K562 (cell line): Measurements from ENCODE around the gene TACC3. TPM values are rescaled to one million over a fixed set of nuclear protein-coding genes. Genes with fewer than 3 reads are reported as not detected.
A peak's percentile ranks its signal among the peaks of the same experiment; 100 is the strongest.

Experiments used
- EGR1 ChIP-seq: fragments of 450-650 bp; conservative IDR thresholded peaks from 2 replicates; pipeline ENCODE4 v1.6.1; 2017; ENCODE audit warnings: mild to moderate bottlenecking
- ETV1 ChIP-seq: fragments of 450-650 bp; conservative IDR thresholded peaks from 2 replicates; pipeline ENCODE4 v1.6.1; 2016; ENCODE audit warnings: missing genetic modification characterization, control low read depth, low read depth, missing compliant biosample characterization
- HNRNPL ChIP-seq: fragments of 200-400 bp; formaldehyde crosslinking; IDR thresholded peaks from 2 replicates; pipeline ENCODE4 v1.6.1; 2017; ENCODE audit warnings: low read depth, mild to moderate bottlenecking, low read length
- MEF2D ChIP-seq: conservative IDR thresholded peaks from 2 replicates; pipeline ENCODE4 v1.6.1; 2016; ENCODE audit warnings: low read depth, missing genetic modification characterization, missing compliant biosample characterization
- NFIX ChIP-seq: fragments of 250-450 bp; sonication (Bioruptor Pico); IDR thresholded peaks from 2 replicates; pipeline ENCODE4 v1.4.0; 2020; ENCODE audit warnings: low read depth, mild to moderate bottlenecking, moderate library complexity
- RBFOX2 ChIP-seq: fragments of 200-400 bp; formaldehyde crosslinking; IDR thresholded peaks from 2 replicates; pipeline ENCODE4 v1.6.1; 2017; ENCODE audit warnings: low read depth, mild to moderate bottlenecking, low read length, moderate library complexity
- SMARCC2 ChIP-seq: fragments of 450-650 bp; IDR thresholded peaks from 2 replicates; pipeline ENCODE4 v1.6.1; 2017; ENCODE audit warnings: antibody characterized with exemption, moderate library complexity, mild to moderate bottlenecking, low read depth
- SNRNP70 ChIP-seq: fragments of 200-400 bp; formaldehyde crosslinking; optimal IDR thresholded peaks from 2 replicates; pipeline ENCODE3; 2017; ENCODE audit warnings: low read depth, low read length
- TAL1 ChIP-seq: fragments of 450-650 bp; IDR thresholded peaks from 2 replicates; pipeline ENCODE4 v1.6.1; 2016; ENCODE audit warnings: mild to moderate bottlenecking
- TRIM28 ChIP-seq: fragments of 450-650 bp; IDR thresholded peaks from 2 replicates; pipeline ENCODE4 v1.6.1; 2017
- ZNF253 ChIP-seq: fragments of 250-450 bp; sonication (Bioruptor Pico); conservative IDR thresholded peaks from 2 replicates; pipeline ENCODE4 v1.6.1; 2021; ENCODE audit warnings: mild to moderate bottlenecking
- ZNF583 ChIP-seq: fragments of 250-450 bp; sonication (Bioruptor Pico); IDR thresholded peaks from 2 replicates; pipeline ENCODE4 v1.4.0; 2020
- ZNF644 ChIP-seq: fragments of 200-800 bp; sonication (Bioruptor generic); IDR thresholded peaks from 2 replicates; pipeline ENCODE4 v1.6.1; 2016; ENCODE audit warnings: low read depth, missing genetic modification characterization, missing compliant biosample characterization
- ZNF764 ChIP-seq: fragments of 250-450 bp; sonication (Bioruptor Pico); IDR thresholded peaks from 2 replicates; pipeline ENCODE4 v1.4.0; 2020; ENCODE audit warnings: low read depth, mild to moderate bottlenecking, moderate library complexity
- polyA plus RNA-seq, 8 experiments: library from polyadenylated mRNA; depleted of rRNA in 4 of 8; stranded (reverse) in 5 of 8; unstranded in 3 of 8; fragments of >200 nt; fragmentation: Nextera tagmentation in 2 of 8; fragmentation: Illumina TruSeq in 1 of 8; extraction: Ambion mirVana in 2 of 8; extraction: Trizol in 1 of 8; gene quantifications; 2 replicates each; pipeline versions ENCODE4 v1.2.1 to v1.2.3, GENCODE V29; 2011 to 2014; ENCODE audit warnings: inconsistent platforms in 1 of 8, missing spikeins in 1 of 8
- total RNA-seq, 7 experiments: library from RNA; depleted of rRNA in 6 of 7; stranded (reverse); fragments of >200 nt in 6 of 7; fragmentation: Illumina TruSeq in 2 of 7; extraction: Trizol in 2 of 7; gene quantifications; 2 replicates each; pipeline versions ENCODE4 v1.2.1 to v1.2.3, GENCODE V29; 2011 to 2021; ENCODE audit warnings: low replicate concordance in 1 of 7
- TF ChIP-seq, protein P1 (sequence below), 3 experiments: fragments of 200-800 bp in 1 of 3; fragments of 250-450 bp in 1 of 3; fragments of 450-650 bp in 1 of 3; sonication (Bioruptor Pico) in 1 of 3; sonication (Bioruptor generic) in 1 of 3; formaldehyde crosslinking in 1 of 3; IDR thresholded peaks; 2 replicates each; pipeline versions ENCODE4 v1.6.1 to v1.8.0; 2016 to 2022; ENCODE audit warnings: mild to moderate bottlenecking in 2 of 3, missing genetic modification characterization in 2 of 3, missing compliant biosample characterization in 1 of 3, moderate library complexity in 1 of 3
- TF ChIP-seq, protein P2 (sequence below): fragments of 450-650 bp; IDR thresholded peaks from 2 replicates; pipeline ENCODE4 v1.6.1; 2016; ENCODE audit warnings: low read depth, mild to moderate bottlenecking, moderate library complexity
- TF ChIP-seq, protein P3 (sequence below): fragments of 250-450 bp; sonication (Bioruptor Pico); IDR thresholded peaks from 2 replicates; pipeline ENCODE4 v1.8.0; 2021; ENCODE audit warnings: moderate library complexity, mild to moderate bottlenecking, inconsistent platforms
- TF ChIP-seq, protein P4 (sequence below), 2 experiments: fragments of 150-350 bp in 1 of 2; IDR thresholded peaks; 2 replicates each; pipeline ENCODE4 v1.6.1; 2012 to 2016; ENCODE audit warnings: low read depth in 2 of 2, low read length in 2 of 2, mild to moderate bottlenecking in 1 of 2, moderate library complexity in 1 of 2

TACC3 gene
- total and polyA plus RNA-seq, 9 of the 15 experiments (the other 6 are each of a cell fraction or from before 2014, with no cell fraction given), result 1.9 to 122 (median 55.6) TPM

DNA sequence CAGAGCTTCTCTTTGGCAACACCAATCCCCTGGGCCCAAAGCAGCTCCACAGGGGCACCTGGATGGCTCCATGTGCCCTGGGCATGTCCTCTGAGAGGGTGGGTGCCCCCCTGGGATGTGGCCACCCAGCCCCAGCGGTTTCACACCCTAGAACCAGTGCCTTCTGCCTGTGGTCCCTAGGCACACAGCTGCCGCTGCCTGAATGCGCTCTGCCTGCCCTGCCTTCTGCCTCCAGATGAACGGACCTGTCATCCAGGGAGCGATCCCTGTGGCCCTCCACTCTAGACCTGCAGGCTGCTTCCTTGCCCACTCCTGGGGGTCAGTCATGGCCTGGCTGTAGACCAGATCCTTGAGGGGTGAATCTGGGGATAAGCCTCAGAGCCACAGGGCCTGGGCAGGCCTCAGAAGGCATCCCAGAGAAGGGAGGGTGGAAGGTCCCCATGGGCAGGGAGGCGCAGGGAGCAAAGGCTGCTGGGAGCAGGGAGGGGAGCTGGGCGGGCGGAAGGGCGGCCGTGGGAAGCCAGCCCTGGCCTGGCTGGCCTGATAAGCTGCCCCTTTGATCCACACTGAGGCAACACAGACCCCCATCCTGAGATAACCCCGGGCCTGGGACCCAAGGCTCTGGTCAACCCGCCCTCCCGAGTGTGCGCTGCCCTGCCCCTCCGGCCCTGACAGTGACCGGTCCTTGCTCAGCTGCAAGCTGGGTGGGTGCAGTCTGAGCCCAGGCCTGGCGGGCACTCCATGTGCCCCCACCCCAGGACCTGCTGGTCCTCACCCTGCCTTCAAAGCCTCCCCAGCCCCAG, 63.7 kb downstream of the TACC3 start (continued):
- TF ChIP-seq, protein P1, sequence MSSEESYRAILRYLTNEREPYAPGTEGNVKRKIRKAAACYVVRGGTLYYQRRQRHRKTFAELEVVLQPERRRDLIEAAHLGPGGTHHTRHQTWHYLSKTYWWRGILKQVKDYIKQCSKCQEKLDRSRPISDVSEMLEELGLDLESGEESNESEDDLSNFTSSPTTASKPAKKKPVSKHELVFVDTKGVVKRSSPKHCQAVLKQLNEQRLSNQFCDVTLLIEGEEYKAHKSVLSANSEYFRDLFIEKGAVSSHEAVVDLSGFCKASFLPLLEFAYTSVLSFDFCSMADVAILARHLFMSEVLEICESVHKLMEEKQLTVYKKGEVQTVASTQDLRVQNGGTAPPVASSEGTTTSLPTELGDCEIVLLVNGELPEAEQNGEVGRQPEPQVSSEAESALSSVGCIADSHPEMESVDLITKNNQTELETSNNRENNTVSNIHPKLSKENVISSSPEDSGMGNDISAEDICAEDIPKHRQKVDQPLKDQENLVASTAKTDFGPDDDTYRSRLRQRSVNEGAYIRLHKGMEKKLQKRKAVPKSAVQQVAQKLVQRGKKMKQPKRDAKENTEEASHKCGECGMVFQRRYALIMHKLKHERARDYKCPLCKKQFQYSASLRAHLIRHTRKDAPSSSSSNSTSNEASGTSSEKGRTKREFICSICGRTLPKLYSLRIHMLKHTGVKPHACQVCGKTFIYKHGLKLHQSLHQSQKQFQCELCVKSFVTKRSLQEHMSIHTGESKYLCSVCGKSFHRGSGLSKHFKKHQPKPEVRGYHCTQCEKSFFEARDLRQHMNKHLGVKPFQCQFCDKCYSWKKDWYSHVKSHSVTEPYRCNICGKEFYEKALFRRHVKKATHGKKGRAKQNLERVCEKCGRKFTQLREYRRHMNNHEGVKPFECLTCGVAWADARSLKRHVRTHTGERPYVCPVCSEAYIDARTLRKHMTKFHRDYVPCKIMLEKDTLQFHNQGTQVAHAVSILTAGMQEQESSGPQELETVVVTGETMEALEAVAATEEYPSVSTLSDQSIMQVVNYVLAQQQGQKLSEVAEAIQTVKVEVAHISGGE (CRISPR knock-in tag; IDR thresholded peaks at IDR 0.05), result peak in 1 of 3 experiments; percentile 34; a peak in 1 of 6 replicates
- peak; percentile 91 for TF ChIP-seq ZNF583 (CRISPR knock-in tag)
- TF ChIP-seq, protein P2, sequence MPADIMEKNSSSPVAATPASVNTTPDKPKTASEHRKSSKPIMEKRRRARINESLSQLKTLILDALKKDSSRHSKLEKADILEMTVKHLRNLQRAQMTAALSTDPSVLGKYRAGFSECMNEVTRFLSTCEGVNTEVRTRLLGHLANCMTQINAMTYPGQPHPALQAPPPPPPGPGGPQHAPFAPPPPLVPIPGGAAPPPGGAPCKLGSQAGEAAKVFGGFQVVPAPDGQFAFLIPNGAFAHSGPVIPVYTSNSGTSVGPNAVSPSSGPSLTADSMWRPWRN, result no peak
- TF ChIP-seq TAL1, result peak; percentile 90
- peak; percentile 43; the same call in 1 of the 2 replicates for TF ChIP-seq SMARCC2
- TF ChIP-seq RBFOX2, result peak; percentile 70
- 0 out of 2 replicates have a peak, but pooled peaks have one; percentile 14 for TF ChIP-seq TRIM28
- no peak for TF ChIP-seq NFIX (CRISPR knock-in tag)
- peak; percentile 60 for TF ChIP-seq ETV1
- TF ChIP-seq, protein P3, sequence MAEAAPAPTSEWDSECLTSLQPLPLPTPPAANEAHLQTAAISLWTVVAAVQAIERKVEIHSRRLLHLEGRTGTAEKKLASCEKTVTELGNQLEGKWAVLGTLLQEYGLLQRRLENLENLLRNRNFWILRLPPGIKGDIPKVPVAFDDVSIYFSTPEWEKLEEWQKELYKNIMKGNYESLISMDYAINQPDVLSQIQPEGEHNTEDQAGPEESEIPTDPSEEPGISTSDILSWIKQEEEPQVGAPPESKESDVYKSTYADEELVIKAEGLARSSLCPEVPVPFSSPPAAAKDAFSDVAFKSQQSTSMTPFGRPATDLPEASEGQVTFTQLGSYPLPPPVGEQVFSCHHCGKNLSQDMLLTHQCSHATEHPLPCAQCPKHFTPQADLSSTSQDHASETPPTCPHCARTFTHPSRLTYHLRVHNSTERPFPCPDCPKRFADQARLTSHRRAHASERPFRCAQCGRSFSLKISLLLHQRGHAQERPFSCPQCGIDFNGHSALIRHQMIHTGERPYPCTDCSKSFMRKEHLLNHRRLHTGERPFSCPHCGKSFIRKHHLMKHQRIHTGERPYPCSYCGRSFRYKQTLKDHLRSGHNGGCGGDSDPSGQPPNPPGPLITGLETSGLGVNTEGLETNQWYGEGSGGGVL, result no peak
- TF ChIP-seq ZNF644 (tag), result peak; percentile 82
- peak; percentile 89 for TF ChIP-seq HNRNPL
- no peak for TF ChIP-seq ZNF253
- peak; percentile 60 for TF ChIP-seq EGR1
- TF ChIP-seq, protein P4, sequence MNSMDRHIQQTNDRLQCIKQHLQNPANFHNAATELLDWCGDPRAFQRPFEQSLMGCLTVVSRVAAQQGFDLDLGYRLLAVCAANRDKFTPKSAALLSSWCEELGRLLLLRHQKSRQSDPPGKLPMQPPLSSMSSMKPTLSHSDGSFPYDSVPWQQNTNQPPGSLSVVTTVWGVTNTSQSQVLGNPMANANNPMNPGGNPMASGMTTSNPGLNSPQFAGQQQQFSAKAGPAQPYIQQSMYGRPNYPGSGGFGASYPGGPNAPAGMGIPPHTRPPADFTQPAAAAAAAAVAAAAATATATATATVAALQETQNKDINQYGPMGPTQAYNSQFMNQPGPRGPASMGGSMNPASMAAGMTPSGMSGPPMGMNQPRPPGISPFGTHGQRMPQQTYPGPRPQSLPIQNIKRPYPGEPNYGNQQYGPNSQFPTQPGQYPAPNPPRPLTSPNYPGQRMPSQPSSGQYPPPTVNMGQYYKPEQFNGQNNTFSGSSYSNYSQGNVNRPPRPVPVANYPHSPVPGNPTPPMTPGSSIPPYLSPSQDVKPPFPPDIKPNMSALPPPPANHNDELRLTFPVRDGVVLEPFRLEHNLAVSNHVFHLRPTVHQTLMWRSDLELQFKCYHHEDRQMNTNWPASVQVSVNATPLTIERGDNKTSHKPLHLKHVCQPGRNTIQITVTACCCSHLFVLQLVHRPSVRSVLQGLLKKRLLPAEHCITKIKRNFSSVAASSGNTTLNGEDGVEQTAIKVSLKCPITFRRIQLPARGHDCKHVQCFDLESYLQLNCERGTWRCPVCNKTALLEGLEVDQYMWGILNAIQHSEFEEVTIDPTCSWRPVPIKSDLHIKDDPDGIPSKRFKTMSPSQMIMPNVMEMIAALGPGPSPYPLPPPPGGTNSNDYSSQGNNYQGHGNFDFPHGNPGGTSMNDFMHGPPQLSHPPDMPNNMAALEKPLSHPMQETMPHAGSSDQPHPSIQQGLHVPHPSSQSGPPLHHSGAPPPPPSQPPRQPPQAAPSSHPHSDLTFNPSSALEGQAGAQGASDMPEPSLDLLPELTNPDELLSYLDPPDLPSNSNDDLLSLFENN (IDR thresholded peaks at IDR 0.05; ENCODE audit: low read depth in 2 of 2, low read length in 2 of 2), result peak in 1 of 2 experiments; percentile 68; a peak in 2 of 4 replicates
- TF ChIP-seq MEF2D (tag), result peak; percentile 35; the same call in 1 of the 2 replicates
- TF ChIP-seq SNRNP70, result no peak
- TF ChIP-seq ZNF764, result no peak
